Activated CD8-positive, alpha-beta memory T cell treated with anti-CD3 and anti-CD28 coated beads for 24 hours (primary cell): Measurements from ENCODE around the gene SEMA3G.

Experiments
- DNase-seq: peaks from one replicate; pipeline ENCODE4 v3.0.0-alpha.2; 2020

Gene SEMA3G

DNA sequence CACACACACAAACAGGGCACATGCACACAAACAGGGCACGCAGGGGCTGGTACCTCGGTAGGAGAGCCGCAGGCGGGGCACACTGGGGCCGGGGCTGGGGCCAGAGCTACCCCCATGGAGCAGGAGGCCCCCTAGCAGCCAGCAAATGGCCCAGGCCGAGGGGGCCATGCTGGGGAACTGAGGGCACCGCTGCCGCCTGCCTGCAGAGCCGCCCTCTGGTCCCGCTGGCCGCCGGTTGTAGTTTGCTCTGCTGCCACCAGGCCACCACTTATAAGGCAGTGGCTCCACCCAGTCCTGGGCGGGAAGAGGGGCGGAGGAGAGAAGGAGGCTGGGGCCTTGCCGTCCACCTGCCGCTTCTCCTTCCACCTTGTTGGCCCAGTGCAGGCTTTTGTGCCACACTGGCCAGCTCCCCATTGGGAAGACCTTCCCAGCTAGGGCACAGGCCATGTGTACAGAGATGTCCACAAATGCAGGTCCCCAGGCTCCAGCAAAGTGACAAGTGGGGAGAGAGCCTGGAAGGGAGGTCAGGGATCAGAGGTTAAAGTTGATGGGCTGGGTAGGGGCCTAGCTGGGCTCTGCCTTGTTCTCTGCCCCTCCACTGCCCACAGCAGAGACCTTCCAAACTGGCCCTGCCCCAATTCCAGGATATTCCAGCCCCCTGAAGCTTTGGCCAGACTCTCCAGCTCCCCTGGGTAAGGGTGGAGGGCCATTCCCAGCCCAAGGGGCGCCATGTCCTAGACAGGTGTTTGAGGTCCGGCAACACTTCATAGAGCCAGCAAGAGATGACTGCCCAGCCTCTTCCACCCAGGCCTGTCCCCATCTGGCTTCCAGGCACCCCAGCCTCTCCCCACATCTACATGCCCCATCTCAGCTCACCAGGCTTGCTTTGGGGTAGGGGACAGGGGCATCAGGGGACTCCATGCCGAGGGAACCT is at the start of gene SEMA3G:
TSS of gene SEMA3G (minus strand) at position 244 of the 934 bp plus-strand sequence. CDS start at position 168, 76 bp downstream.
- DNase-seq: peak; percentile 86

GRCh38 chr3:52494445-52494844 is 49.5 kb upstream of the SEMA3G start:
- DNase-seq: no peak

DNA sequence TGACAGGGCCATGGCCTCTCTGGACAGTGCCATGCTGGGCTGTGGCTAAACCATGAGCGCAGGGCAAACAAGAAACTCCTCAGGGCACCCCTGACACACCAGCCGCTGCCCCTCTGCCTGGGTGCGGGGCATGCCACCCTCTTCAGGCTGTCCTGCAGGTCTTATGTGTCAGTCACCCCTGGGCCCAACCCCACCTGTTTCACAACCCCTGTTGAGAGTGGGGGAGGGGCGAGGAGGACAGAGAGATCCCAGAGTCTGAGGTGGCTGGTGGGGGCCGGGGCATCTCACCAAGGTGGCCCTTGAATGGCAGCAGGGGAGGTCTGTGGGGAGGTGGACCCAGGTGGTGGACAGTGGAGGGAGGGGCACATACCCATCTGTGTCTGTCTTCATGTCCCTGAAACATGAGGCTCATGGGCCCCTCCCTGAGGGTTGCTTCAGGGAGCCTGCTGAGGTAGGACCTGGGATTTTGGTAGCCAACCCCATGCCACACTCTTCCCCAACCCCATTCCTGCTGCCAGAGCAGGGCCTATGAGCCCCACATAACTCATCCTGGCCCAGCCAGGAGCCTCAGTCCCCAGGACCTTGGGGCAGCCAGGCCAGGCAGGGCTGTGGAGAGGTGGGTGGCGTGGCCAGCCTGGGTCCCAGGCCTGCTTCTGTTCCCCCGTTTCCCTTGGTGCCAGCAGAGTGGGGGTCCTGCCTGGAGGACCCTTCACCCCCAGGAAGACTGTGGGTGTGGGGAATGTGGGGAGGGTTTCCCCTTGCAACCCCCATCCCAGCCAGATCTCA is 48.5 kb upstream of the SEMA3G start:
- no peak for DNase-seq

DNA sequence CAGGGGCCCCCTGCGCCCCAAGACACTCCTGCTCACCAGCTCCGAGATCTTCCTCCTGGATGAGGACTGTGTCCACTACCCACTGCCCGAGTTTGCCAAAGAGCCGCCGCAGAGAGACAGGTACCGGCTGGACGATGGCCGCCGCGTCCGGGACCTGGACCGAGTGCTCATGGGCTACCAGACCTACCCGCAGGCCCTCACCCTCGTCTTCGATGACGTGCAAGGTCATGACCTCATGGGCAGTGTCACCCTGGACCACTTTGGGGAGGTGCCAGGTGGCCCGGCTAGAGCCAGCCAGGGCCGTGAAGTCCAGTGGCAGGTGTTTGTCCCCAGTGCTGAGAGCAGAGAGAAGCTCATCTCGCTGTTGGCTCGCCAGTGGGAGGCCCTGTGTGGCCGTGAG is 47.2 kb upstream of the SEMA3G start:
- no peak for DNase-seq

DNA sequence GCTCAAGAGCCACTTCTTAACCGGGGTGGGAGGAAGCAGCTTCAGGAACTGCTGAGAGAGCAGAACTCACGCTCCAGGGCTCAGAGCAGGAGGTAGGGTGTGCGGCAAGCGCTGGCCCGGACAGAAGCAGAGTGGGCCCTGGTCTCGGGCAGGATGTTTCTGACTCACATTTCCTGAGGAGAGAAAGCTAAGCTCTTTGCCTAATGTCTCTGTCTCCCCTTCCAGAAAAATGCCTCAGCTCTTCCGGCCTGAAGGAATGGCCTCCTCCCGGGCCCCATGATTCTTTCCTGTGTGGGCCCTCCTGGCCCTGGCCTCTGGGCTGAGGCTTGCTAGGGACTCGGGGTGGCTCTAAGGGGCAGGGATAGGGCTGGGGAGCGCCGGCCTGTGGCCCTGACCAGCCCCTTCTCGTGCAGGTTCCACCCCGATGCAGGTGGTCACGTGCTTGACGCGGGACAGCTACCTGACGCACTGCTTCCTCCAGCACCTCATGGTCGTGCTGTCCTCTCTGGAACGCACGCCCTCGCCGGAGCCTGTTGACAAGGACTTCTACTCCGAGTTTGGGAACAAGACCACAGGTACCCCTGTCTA is 46.1 kb upstream of the SEMA3G start:
- DNase-seq: no peak

DNA sequence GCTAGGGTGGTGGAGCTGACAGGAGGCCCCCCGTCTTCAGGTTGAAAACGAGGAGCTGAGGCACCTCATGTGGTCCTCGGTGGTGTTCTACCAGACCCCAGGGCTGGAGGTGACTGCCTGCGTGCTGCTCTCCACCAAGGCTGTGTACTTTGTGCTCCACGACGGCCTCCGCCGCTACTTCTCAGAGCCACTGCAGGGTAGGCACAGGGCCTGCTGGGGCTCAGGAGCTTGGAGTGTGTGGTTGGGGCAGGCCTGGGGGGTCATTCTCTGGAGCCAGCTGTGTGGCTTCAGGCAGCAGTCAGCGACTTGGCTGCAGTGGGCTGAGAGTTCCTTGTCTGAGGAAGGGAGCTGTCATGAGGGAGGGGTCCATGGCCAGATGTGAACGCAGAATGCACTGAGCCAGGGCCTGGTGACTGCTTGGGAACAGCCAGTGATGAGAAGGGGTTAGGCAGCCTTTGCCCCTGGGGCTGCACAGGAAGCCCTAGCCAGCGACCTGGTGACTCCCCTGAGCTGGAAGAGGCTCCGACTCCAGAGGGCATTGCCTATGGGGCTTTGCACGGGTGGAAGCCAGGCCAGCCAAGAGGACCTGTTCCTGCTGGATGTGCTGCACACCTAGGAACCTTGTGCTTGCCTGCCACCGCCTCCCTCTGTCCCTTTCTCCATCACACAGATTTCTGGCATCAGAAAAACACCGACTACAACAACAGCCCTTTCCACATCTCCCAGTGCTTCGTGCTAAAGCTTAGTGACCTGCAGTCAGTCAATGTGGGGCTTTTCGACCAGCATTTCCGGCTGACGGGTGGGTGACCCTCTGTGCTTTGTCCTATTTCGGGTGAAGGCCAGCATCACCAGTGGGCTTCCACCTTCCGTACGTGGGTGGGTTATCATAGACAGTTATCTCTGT is 45.4 kb upstream of the SEMA3G start:
- DNase-seq: no peak

- DNase-seq: no peak
These were observed 44.5 kb upstream of the SEMA3G start for GRCh38 chr3:52489453-52489852.

- no peak for DNase-seq
These were observed 43.8 kb upstream of the SEMA3G start for GRCh38 chr3:52488746-52489145.

GRCh38 chr3:52487788-52488691 is 43.1 kb upstream of the SEMA3G start:
- DNase-seq: no peak

- DNase-seq: no peak
These were observed 42.3 kb upstream of the SEMA3G start for GRCh38 chr3:52487050-52487787.

- DNase-seq: no peak
These were observed 40.0 kb upstream of the SEMA3G start for GRCh38 chr3:52484680-52485461.

GRCh38 chr3:52483577-52484381 is 38.9 kb upstream of the SEMA3G start:
- no peak for DNase-seq

GRCh38 chr3:52483081-52483480 is 38.2 kb upstream of the SEMA3G start:
- DNase-seq: no peak

DNA sequence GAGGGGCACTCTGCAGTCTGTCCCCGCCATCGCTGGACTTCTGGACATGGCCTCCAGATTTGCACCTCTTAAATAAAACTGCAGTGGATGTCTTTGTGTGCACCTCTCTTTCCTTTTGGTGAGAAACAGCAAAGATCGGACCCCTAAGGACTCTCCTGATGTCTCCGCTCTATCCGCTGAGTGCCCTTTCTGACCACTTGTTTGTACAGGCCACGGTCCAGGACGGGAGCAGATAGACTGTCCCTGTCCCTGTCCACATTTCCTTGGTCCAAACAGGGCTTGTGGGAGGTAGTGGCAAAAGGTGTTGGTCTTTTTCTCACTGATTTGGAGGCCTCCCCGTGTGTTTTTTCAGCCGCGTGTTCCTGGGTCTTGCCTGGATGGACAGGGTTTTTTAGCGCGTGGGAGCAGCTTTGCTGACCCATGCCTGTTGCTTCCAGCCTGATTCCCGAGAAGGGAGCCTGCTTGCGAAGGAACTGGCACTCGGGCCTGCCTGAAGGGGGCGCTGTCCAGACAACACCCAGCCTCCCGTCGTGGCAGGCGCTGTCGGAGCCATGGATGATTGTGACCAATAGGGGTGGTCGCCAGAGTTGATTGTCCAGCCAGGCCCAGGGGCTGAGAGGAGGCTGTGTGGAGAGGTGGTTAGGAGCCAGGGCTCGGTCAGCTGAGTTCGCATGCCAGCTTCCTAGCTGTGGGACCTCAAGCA is 37.1 kb upstream of the SEMA3G start:
- no peak for DNase-seq

DNA sequence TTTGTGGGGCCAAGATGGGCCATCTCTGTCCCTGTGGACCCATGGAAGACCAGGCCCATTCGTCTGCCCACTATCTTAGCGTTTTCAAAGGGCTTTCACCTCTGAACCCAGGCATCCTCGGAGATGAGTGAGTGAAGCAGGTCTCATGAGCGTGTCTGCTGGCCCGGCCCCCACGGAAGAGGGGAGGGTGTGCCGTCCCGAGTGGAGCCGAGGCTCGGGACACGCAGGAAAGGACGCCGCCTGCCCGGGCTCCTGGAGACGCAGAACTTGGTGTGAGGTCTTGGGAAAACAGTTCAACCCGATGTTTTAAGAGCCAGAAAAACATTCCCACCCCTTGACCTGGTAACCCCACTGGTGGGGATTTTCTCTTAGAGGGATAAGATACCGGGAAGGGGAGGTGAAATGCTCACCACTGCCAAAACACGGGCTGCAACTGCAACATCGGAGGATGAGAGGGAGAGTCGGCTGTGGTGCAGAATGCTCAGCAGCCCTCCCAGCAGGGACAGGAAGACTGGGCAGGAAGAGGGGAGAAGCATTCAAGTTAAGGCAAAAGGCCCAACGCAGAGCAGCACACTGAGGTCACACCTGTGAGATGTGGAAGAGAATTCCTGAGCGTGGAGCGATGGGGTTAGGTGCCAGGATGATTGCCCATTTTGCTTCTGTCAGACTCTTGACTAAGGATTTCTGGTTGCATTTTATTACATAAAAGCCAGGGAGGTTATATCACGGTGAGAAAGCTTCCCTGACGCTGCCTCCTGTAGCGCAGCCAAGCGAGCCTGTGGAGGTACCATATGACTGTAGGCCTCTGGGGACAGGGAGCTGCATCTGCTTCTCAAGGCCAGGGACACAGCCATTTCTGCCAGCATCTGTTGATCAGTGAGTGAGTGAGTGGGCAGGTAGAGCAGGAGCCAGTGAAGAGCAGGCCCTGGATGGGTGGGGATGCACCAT is 36.1 kb upstream of the SEMA3G start:
- no peak for DNase-seq

GRCh38 chr3:52479877-52480575 is 35.1 kb upstream of the SEMA3G start:
- DNase-seq: no peak
